Measurements from ENCODE around the gene GOLGA5.
"Not testable (repeated sequence)": the region's sequence is repeated elsewhere in the genome, so short reads cannot be mapped to it uniquely, and the experiment has no call there.

The GOLGA5 gene, protein sequence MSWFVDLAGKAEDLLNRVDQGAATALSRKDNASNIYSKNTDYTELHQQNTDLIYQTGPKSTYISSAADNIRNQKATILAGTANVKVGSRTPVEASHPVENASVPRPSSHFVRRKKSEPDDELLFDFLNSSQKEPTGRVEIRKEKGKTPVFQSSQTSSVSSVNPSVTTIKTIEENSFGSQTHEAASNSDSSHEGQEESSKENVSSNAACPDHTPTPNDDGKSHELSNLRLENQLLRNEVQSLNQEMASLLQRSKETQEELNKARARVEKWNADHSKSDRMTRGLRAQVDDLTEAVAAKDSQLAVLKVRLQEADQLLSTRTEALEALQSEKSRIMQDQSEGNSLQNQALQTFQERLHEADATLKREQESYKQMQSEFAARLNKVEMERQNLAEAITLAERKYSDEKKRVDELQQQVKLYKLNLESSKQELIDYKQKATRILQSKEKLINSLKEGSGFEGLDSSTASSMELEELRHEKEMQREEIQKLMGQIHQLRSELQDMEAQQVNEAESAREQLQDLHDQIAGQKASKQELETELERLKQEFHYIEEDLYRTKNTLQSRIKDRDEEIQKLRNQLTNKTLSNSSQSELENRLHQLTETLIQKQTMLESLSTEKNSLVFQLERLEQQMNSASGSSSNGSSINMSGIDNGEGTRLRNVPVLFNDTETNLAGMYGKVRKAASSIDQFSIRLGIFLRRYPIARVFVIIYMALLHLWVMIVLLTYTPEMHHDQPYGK

GRCh38 chr14:92793709-92794546 is at the start of gene GOLGA5:
GOLGA5 (plus strand) TSS chr14:92794305; CDS start chr14:92797438, 3,133 bp downstream.
- H3K9ac ChIP-seq (ENCODE audit: low read length) = peak within 1 kb of the TSS; percentile 96
- peaks cover 8% of the 10 kb centered on the region for H3K4me1 ChIP-seq (ENCODE audit: control insufficient read depth, insufficient read depth, low read length)
- no peaks in the 10 kb centered on the region for H3K27me3 ChIP-seq (ENCODE audit: control insufficient read depth, insufficient read depth, low read length)
- H3K36me3 ChIP-seq (ENCODE audit: control insufficient read depth, insufficient read depth, low read length) = no peaks in the 10 kb centered on the region
- peak within 1 kb of the TSS; percentile 84 for H3K4me3 ChIP-seq (ENCODE audit: low read length)
- H3K9me3 ChIP-seq (ENCODE audit: control insufficient read depth, low read length) = no peaks in the 10 kb centered on the region

- Histone ChIP-seq H3K4me3 (ENCODE audit: low read length) (peak overlapping the region; percentile 74), H3K9me3 (ENCODE audit: control insufficient read depth, low read length) (no peaks in the 10 kb centered on the region), H3K4me1 (ENCODE audit: control insufficient read depth, insufficient read depth, low read length) (peaks cover 10% of the 10 kb centered on the region), H3K9ac (ENCODE audit: low read length) (peak overlapping the region; percentile 90), H3K36me3 (ENCODE audit: control insufficient read depth, insufficient read depth, low read length) (no peaks in the 10 kb centered on the region), H3K27me3 (ENCODE audit: control insufficient read depth, insufficient read depth, low read length) (no peaks in the 10 kb centered on the region)
These were observed 46.3 kb upstream of the GOLGA5 start for GRCh38 chr14:92747701-92748258.

- Histone ChIP-seq H3K4me1 (ENCODE audit: control insufficient read depth, insufficient read depth, low read length) (peaks cover 10% of the 10 kb centered on the region), H3K9me3 (ENCODE audit: control insufficient read depth, low read length) (no peaks in the 10 kb centered on the region)
These were observed 45.7 kb upstream of the GOLGA5 start, which contains the start of gene LGMN for GRCh38 chr14:92748259-92749016. LGMN (minus strand) TSS chr14:92748627; CDS start chr14:92732786, 15,841 bp downstream.

DNA sequence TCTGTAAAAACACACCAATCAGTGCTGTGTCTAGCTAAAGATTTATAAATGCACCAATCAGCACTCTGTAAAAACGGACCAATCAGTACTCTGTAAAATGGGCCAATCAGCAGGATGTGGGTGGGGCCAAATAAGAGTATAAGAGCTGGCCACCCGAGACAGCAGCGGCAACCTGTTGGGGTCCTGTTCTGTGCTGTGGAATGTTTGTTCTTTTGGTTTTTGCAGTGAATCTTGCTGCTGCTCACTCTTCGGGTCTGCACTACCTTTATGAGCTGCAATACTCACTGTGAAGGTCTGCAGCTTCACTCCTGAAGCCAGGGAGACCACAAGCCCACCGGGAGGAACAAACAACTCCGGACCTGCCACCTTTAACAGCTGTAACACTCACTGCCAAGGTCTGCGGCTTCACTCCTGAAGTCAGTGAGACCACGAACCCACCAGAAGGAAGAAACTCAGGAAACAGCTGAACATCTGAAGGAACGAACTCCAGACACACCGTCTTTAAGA is 43.8 kb upstream of the GOLGA5 start:
- H3K27me3 ChIP-seq (ENCODE audit: control insufficient read depth, insufficient read depth, low read length); H3K9ac ChIP-seq (ENCODE audit: low read length); H3K4me3 ChIP-seq (ENCODE audit: low read length); H3K4me1 ChIP-seq (ENCODE audit: control insufficient read depth, insufficient read depth, low read length); H3K36me3 ChIP-seq (ENCODE audit: control insufficient read depth, insufficient read depth, low read length); H3K9me3 ChIP-seq (ENCODE audit: control insufficient read depth, low read length): not testable (repeated sequence)

More at GRCh38 chr14:92748259-92749016, 45.7 kb upstream of the GOLGA5 start, which contains the start of gene LGMN:
- Histone ChIP-seq H3K4me3 (ENCODE audit: low read length) (peak within 1 kb of the TSS; percentile 74), H3K36me3 (ENCODE audit: control insufficient read depth, insufficient read depth, low read length) (no peaks in the 10 kb centered on the region), H3K9ac (ENCODE audit: low read length) (peak within 1 kb of the TSS; percentile 90), H3K27me3 (ENCODE audit: control insufficient read depth, insufficient read depth, low read length) (no peaks in the 10 kb centered on the region)

DNA sequence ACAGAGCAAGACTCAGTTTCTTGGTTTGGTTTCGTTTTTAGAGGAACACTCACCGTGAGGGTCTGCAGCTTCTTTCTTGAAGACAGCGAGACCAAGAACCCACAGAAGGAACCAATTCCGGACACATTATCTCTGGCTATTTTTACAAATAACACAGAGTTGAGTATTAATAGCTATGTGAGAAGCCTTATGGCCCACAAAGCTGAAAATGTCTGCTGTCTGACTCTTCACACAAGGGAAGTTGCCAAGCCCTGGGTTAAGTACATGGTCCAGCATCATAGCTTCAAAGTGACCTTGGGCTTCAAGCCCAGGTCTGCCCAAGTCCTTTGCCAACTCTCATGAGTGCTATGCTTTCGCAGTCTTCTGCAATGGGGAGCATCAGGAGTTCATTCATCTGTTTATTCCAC is 43.1 kb upstream of the GOLGA5 start:
- Histone ChIP-seq H3K9me3 (ENCODE audit: control insufficient read depth, low read length) (no peaks in the 10 kb centered on the region), H3K36me3 (ENCODE audit: control insufficient read depth, insufficient read depth, low read length) (no peaks in the 10 kb centered on the region), H3K4me3 (ENCODE audit: low read length) (no peak overlapping the region), H3K9ac (ENCODE audit: low read length) (no peak overlapping the region), H3K27me3 (ENCODE audit: control insufficient read depth, insufficient read depth, low read length) (no peaks in the 10 kb centered on the region), H3K4me1 (ENCODE audit: control insufficient read depth, insufficient read depth, low read length) (peaks cover 9% of the 10 kb centered on the region)

DNA sequence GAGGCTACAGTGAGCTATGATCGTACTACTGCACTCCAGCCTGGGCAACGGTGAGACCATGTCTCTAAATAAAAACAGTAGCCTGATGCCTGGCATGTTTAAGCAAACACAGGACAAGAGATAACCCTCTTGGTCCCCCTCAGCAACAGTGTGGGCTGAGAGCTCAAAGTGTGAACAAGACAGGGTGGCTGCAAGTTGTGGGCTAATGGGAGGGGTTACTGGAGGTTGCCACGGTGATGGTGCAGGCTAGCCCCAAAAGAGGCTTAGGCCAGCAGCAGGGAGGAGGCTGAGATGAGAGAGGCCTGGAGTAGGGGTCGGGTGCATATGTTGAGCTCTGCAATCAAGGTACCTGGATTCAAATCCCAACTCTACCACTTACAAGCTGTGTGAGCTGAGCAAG is 42.3 kb upstream of the GOLGA5 start:
- Histone ChIP-seq H3K4me3 (ENCODE audit: low read length) (no peak overlapping the region), H3K9ac (ENCODE audit: low read length) (no peak overlapping the region), H3K9me3 (ENCODE audit: control insufficient read depth, low read length) (no peaks in the 10 kb centered on the region), H3K4me1 (ENCODE audit: control insufficient read depth, insufficient read depth, low read length) (peaks cover under 1% of the 10 kb centered on the region), H3K36me3 (ENCODE audit: control insufficient read depth, insufficient read depth, low read length) (no peaks in the 10 kb centered on the region), H3K27me3 (ENCODE audit: control insufficient read depth, insufficient read depth, low read length) (no peaks in the 10 kb centered on the region)

DNA sequence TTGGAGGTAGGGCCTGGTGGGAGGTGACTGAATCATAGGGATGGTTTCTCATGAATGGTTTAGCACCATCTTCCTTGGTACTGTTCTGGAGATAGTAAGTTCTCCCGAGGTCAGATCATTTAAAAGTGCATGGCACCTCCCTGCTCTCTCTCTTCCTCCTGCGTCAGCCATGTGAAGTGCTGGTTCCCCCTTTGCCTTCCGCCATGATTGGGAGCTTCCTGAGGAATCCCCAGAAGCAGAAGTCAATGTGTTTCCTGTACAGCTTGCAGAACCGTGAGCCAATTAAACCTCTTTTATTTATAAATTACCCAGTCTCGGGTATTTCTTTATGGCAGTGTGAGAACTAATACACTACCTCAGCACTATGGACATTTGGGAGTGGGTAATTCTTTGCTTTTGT is 40.9 kb upstream of the GOLGA5 start:
- Histone ChIP-seq H3K4me3 (ENCODE audit: low read length) (no peak overlapping the region), H3K9ac (ENCODE audit: low read length) (no peak overlapping the region), H3K36me3 (ENCODE audit: control insufficient read depth, insufficient read depth, low read length) (no peaks in the 10 kb centered on the region), H3K4me1 (ENCODE audit: control insufficient read depth, insufficient read depth, low read length) (no peaks in the 10 kb centered on the region), H3K9me3 (ENCODE audit: control insufficient read depth, low read length) (no peaks in the 10 kb centered on the region), H3K27me3 (ENCODE audit: control insufficient read depth, insufficient read depth, low read length) (no peaks in the 10 kb centered on the region)

- no peaks in the 10 kb centered on the region for H3K36me3 ChIP-seq (ENCODE audit: control insufficient read depth, insufficient read depth, low read length)
- H3K9me3 ChIP-seq (ENCODE audit: control insufficient read depth, low read length) = no peaks in the 10 kb centered on the region
- H3K4me1 ChIP-seq (ENCODE audit: control insufficient read depth, insufficient read depth, low read length) = no peaks in the 10 kb centered on the region
- H3K4me3 ChIP-seq (ENCODE audit: low read length) = no peak overlapping the region
- H3K9ac ChIP-seq (ENCODE audit: low read length) = no peak overlapping the region
- H3K27me3 ChIP-seq (ENCODE audit: control insufficient read depth, insufficient read depth, low read length) = no peaks in the 10 kb centered on the region
These were observed 39.1 kb upstream of the GOLGA5 start for GRCh38 chr14:92754966-92755365.

GRCh38 chr14:92755495-92755894 is 38.6 kb upstream of the GOLGA5 start:
- no peaks in the 10 kb centered on the region for H3K27me3 ChIP-seq (ENCODE audit: control insufficient read depth, insufficient read depth, low read length)
- H3K9ac ChIP-seq (ENCODE audit: low read length) = no peak overlapping the region
- H3K9me3 ChIP-seq (ENCODE audit: control insufficient read depth, low read length) = no peaks in the 10 kb centered on the region
- H3K4me3 ChIP-seq (ENCODE audit: low read length) = no peak overlapping the region
- H3K36me3 ChIP-seq (ENCODE audit: control insufficient read depth, insufficient read depth, low read length) = no peaks in the 10 kb centered on the region
- H3K4me1 ChIP-seq (ENCODE audit: control insufficient read depth, insufficient read depth, low read length) = no peaks in the 10 kb centered on the region

- H3K36me3 ChIP-seq (ENCODE audit: control insufficient read depth, insufficient read depth, low read length) = no peaks in the 10 kb centered on the region
- no peak overlapping the region for H3K4me3 ChIP-seq (ENCODE audit: low read length)
- no peaks in the 10 kb centered on the region for H3K27me3 ChIP-seq (ENCODE audit: control insufficient read depth, insufficient read depth, low read length)
- H3K4me1 ChIP-seq (ENCODE audit: control insufficient read depth, insufficient read depth, low read length) = no peaks in the 10 kb centered on the region
- H3K9me3 ChIP-seq (ENCODE audit: control insufficient read depth, low read length) = no peaks in the 10 kb centered on the region
- H3K9ac ChIP-seq (ENCODE audit: low read length) = no peak overlapping the region
These were observed 37.7 kb upstream of the GOLGA5 start for GRCh38 chr14:92756446-92756845.

- H3K27me3 ChIP-seq (ENCODE audit: control insufficient read depth, insufficient read depth, low read length) = no peaks in the 10 kb centered on the region
- no peaks in the 10 kb centered on the region for H3K4me1 ChIP-seq (ENCODE audit: control insufficient read depth, insufficient read depth, low read length)
- no peak overlapping the region for H3K9ac ChIP-seq (ENCODE audit: low read length)
- H3K9me3 ChIP-seq (ENCODE audit: control insufficient read depth, low read length) = no peaks in the 10 kb centered on the region
- H3K36me3 ChIP-seq (ENCODE audit: control insufficient read depth, insufficient read depth, low read length) = no peaks in the 10 kb centered on the region
- no peak overlapping the region for H3K4me3 ChIP-seq (ENCODE audit: low read length)
These were observed 34.8 kb upstream of the GOLGA5 start for GRCh38 chr14:92759300-92759678.
